Activated T-helper 1 cell treated with anti-CD3 and anti-CD28 coated beads, Interleukin-2, amount 50 U/mL, for 16 hours (primary cell): ENCODE measurements around the gene GAPT.
A peak's percentile ranks its signal among the peaks of the same experiment; 100 is the strongest.

Experiments
- DNase-seq, 2 donors: peaks; one replicate each; pipeline ENCODE4 v3.0.0-alpha.2; 2020; ENCODE audit warnings: low read depth in 1 of 2, low spot score in 1 of 2

GAPT gene

GRCh38 chr5:58491216-58491892, at the start of gene GAPT:
GAPT (plus strand) TSS chr5:58491435; CDS start chr5:58494537, 3,102 bp downstream.
- DNase-seq, result no peak

- no peak for DNase-seq
Observed at GRCh38 chr5:58444805-58445204, 46.4 kb upstream of the GAPT start.

- no peak for DNase-seq
Observed at GRCh38 chr5:58446024-58446423, 45.2 kb upstream of the GAPT start.

- no peak for DNase-seq
Observed at GRCh38 chr5:58447226-58447625, 44.0 kb upstream of the GAPT start.

- no peak for DNase-seq
Observed at GRCh38 chr5:58450018-58450417, 41.2 kb upstream of the GAPT start.

GRCh38 chr5:58450811-58451629, 40.2 kb upstream of the GAPT start:
- no peak for DNase-seq

GRCh38 chr5:58451732-58452565, 39.3 kb upstream of the GAPT start:
- no peak for DNase-seq

GRCh38 chr5:58452566-58453258, 38.5 kb upstream of the GAPT start:
- DNase-seq, result no peak

- no peak for DNase-seq
Observed at GRCh38 chr5:58453306-58453705, 37.9 kb upstream of the GAPT start.

- no peak for DNase-seq
Observed at GRCh38 chr5:58454025-58454424, 37.2 kb upstream of the GAPT start.

- DNase-seq, result no peak
Observed at GRCh38 chr5:58455066-58455465, 36.2 kb upstream of the GAPT start.

- no peak for DNase-seq
Observed at GRCh38 chr5:58455480-58455879, 35.8 kb upstream of the GAPT start.

- no peak for DNase-seq
Observed at GRCh38 chr5:58456026-58456425, 35.2 kb upstream of the GAPT start.

GRCh38 chr5:58456486-58456885, 34.7 kb upstream of the GAPT start:
- DNase-seq, result no peak

- DNase-seq, result no peak
Observed at GRCh38 chr5:58457050-58457449, 34.2 kb upstream of the GAPT start.

- no peak for DNase-seq
Observed at GRCh38 chr5:58458141-58458742, 33.0 kb upstream of the GAPT start.

- DNase-seq, result no peak
Observed at GRCh38 chr5:58458743-58459145, 32.5 kb upstream of the GAPT start.

GRCh38 chr5:58459146-58460001, 31.9 kb upstream of the GAPT start:
- DNase-seq, result no peak

GRCh38 chr5:58460002-58460731, 31.1 kb upstream of the GAPT start, which contains the start of gene PLK2:
PLK2 (minus strand) TSS chr5:58460086; CDS start chr5:58459959, 127 bp downstream.
- peak; percentile 85 to 87 for DNase-seq
